Fibroblast of peridontal ligament (primary cell): ENCODE results near the gene SMIM45.
A peak's percentile ranks its signal among the peaks of the same experiment; 100 is the strongest.

Experiments used
- DNase-seq: peaks from one replicate; pipeline ENCODE4 v3.0.0-alpha.2; 2010; ENCODE audit errors: extremely low read depth

Gene SMIM45

GRCh38 chr22:41969110-41969646, 17.2 kb downstream of the SMIM45 start, which contains the start of gene SEPTIN3:
TSS of gene SEPTIN3 (plus strand) at chr22:41969443. CDS start at chr22:41971493, 2,050 bp downstream.
- DNase-seq: no peak

- DNase-seq: no peak
Observed at GRCh38 chr22:41970601-41971000, 18.7 kb downstream of the SMIM45 start.

DNA sequence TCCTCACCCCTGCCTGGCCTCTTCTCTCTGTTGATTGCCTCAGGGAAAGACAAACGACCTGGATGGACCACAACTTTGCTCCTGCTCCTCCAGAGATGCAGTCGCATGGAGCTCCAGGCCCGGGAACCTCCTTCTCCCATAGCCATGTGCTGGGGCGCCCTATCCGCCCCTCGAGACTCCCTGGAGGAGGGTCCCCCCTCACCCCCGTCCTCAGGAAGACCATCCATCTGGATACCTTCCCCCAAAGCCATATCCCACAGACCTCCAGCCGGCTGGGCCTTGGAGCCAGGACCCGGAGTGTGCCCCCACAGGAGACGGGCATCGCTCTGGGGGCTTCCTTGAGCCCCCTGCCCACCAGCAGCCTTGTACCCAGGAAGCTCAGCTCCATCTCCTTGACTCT, 19.5 kb downstream of the SMIM45 start:
- DNase-seq: no peak

DNA sequence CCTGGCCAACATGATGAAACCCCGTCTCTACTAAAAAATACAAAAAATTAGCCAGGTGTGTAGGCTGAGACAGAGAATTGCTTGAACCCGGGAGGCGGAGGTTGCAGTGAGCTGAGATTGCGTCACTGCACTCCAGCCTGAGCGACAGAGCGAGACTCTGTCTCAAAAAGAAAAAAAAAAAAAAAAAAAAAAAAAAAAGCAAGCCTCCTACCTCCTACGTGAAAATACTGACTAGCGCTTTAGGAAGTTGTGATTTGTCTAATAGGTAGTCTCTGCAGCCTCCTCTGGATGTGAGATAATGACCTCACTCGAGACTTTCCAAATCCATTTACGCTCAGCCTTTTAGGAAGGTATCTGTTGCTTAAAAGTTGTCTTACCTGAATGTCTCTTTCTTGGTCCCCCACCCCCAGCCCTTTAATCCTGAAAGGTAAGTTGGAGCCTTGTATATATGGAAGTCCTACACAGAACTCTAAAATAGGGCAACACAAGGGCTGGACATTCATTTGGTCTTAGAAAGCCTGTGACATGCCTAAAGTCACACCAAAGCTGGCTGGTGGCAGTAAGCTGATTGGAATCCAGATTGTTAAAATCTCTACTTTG, 22.8 kb downstream of the SMIM45 start:
- DNase-seq: no peak

GRCh38 chr22:41975299-41976069, 23.5 kb downstream of the SMIM45 start:
- DNase-seq: no peak

- no peak for DNase-seq
Observed at GRCh38 chr22:41976070-41976901, 24.3 kb downstream of the SMIM45 start.

DNA sequence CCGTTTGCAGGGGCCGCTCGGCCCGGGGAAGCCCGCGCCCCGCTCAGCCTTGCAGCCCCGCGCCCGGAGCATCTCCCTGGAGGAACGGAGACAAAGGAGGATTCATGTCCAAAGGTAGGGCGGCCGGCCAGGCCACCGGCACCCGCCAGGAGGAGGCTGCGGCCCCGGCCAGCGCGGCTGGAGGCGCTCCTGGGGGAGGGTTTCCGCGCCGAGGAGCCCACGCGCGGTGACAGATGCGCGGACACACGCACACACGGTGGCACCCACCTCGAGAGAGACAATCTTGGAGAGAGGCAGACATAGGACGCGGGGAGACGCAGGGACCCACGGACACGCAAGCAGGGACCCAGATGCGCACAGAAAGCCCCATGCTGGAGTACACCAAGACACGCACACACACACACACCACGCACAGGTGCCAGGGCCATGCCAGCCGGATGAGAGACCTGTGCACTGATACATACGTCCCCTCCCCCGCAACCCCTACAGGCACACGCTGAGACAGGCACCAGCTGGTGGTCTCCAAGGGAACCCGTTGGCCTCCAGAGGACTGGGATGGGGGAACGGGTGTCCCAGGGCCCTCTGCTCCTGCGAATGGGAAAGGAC, 25.1 kb downstream of the SMIM45 start:
- no peak for DNase-seq

GRCh38 chr22:41978732-41979131, 26.8 kb downstream of the SMIM45 start:
- no peak for DNase-seq

DNA sequence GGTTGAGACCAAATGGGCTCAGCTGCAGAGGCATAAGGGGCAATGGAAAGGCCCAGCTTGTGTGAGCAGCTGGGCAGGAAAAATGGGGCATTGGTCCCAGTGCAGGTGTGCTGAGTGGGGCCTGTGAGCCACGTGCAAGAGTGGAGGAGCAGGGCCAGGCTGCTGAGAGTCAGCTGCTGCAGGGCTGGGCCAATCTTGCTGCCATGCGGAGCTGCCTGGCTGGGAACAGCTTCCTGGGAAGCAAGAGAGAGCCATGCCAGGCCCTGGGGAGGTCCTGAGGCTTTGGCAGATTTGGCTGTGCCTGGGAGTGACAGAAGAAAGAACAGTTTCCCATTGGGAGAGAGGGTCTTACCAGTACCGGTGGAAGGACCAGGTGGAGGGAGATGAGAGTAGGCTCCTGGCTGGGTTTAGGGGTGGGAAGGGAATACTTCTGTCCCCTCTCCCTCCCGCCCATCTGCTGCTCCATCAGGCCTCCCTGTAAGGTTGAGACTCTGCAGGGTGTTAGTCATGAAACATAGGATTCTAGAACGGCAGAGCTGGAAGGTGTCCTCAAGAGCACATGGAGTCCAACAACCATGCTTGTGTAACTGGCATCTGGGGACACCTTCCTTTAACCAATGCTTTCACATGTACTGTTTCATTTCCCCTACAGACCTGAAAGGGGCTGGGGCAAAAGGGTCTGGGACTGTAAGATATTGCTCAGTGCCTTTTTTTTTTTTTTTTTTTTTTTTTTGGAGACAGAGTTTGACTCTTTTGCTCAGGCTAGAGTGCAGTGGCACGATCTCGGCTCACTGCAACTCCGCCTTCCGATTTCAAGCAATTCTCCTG, 27.7 kb downstream of the SMIM45 start:
- no peak for DNase-seq

DNA sequence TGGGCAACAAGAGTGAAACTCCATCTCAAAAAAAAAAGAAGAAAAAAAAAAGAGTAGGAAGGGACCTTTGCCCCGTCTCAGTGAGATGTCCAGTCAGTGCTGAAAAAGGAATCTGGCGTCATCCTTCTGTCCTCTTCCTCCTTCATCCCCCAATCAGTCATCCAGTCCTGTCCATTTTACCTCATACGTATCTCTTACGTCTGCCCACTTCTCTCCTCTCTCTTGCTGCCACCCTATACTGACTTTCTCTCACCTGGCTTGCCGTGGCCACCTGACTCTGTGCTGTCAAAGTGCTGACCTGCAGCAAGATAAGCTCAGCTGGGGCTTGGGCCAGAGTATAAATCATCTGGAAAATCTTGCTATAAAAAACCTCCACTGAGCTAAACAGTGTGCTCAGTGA, 30.9 kb downstream of the SMIM45 start:
- DNase-seq: no peak

DNA sequence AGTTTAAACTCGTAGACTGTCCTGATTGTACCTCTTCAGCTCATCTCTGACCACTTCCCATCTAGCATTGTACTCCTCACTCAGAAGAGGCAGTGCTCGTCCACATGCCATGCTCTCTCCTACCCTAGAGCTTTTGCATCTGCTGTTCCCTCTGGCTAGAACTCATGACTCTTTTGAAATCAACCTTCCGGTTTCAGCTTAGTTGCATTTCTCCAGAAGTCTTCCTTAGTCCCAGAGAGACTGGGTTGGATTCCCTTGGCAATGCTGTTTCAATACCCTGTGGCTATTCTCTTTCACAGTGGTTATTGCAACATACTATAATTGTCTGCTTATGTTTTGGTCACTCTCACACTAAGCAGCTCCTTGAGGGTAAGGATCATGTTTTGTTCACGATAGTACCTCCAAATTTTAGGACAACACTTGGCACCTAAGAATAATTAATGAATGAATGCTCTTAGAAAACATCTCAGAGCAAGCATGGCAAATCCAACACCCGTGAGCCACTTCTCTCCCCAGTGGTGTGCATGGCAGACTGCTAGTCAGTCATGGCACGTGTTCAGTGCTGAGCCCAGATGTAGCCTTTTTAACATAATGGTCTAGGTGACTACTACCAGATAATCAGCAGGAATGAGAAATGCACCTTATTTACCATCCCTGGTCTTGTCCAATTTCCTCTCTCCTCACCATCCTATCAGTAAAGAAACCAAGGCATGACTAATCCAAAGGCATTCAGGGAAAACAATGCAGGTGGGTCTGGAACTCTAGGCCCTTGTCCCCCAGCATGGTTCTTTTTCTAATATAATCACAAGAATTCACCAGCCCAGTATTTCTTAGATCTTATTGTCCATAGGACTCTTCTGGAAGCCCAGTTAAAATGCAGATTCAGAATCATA, 31.8 kb downstream of the SMIM45 start:
- peak; percentile 78 for DNase-seq

DNA sequence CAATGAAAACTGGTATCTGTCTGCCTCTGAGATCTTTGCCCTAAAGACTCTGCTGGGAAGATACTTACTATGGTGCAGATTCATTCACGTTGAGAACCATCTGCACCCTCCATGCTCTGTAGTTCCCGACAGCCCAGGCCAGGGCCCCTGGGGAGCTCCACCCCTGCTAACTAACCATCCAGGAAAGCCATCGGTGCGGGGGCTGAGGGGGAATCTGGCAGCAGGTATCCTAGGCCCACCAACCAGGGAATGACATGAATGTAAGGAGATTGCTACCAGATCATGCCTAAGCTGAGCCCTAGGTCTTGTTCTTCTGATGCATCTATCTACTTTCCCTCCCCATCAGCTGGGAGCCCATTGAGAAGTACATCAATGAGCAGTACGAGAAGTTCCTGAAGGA, 35.3 kb downstream of the SMIM45 start:
- DNase-seq: no peak

DNA sequence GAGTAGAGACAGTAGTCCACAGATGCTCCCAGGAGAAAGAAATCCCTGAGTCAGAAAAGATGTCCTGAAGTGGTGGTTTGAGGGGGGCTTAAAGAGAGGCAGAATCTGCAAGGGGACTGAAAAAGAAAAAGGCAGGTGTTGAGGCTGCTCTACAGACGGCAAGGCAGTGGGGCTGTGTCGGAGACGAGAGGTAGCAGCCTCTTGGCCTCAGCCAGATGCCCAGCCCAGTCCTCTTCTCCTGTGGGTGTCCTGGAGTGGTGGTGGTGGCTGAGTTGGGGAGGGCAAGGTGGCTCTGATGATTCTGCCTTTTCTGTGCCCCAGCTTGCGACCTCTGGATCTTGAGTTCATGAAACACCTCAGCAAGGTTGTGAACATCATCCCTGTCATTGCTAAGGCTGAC, 37.3 kb downstream of the SMIM45 start:
- no peak for DNase-seq

DNA sequence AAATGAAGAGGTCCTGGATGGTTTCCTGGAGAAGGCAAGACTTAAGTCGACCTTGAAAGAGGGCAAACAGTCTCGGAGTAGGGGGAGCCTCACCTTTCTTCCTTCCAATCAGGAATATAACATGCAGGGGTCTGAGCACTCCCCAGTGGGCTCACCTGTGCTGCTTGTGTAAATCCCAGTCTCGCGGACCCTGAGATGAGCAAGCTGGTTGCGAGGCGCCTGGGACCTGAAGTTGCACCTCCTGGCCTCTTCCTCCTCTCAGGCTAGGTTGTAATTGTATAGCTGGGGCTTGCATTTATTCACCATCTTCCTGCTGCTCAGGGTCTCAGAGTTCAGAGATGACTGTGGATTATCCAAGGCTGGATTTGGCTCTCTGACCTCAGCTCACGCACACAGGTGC, 39.2 kb downstream of the SMIM45 start:
- no peak for DNase-seq

DNA sequence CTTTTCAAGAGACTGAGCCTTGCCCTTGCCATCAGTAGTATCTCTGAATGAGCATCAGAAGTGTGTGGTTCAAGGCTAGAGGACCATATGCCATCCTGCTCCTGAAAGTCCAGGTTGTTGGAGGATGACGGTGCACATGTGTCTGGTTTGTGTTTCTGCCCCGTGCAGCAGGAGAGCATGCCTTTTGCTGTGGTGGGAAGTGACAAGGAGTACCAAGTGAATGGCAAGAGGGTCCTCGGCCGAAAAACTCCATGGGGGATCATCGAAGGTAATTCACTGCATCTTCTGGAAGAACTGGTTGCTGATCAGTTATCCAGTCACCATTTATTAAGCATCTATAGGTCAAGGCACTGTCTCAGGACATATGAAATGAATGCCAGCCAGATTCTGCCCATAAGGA, 40.5 kb downstream of the SMIM45 start:
- DNase-seq: no peak

GRCh38 chr22:41995211-41995610, 43.3 kb downstream of the SMIM45 start:
- DNase-seq: no peak

GRCh38 chr22:41996826-41997225, 44.9 kb downstream of the SMIM45 start:
- DNase-seq: no peak

DNA sequence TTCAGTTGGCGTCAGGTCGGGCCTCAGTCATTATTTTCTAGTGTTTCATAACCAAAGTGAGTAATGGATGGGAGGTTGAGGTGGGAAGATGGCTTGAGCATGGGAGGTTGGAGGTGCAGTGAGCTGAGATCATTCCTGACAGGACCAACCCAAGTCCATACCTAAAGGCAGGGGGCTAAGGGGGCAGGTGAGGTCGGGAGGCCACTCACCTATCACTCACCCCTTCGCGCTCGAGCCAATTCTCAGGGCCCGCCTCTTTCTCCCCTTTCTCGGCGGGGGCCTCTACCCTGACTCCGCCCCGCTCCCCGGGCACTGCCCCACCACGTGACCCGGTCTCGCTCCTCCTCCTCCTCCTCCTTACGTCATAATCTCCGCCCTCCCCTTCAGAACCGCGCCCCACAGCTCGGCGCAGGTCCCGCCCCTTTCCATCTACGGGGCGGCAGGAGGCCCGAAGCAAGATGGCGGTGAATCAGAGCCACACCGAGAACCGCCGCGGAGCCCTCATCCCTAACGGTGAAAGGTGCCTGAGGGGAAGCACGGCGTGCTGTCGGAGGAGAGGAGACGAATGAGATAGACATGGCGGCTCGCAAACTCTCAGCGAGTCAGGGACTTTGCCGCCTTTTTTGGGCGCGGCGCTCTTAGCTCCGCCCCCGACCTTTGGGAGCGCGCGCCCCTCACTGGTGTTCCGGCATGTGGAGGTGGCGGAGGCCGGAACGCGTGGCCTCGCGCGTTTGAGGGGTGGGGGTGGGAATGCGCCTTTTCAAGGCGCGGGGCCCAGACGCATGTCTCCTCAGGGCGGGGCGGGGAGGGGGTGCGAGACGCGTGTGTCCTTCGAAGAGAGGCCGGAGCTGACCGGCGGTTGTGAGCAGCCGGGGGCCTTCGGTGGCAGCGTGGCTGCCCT, 46.7 kb downstream of the SMIM45 start, which contains the start of gene WBP2NL:
WBP2NL (plus strand) TSS at position 428 of the 901 bp plus-strand sequence; CDS start at position 459, 31 bp downstream.
- DNase-seq: peak; percentile 61

- DNase-seq: no peak
Observed at GRCh38 chr22:42000466-42000865, 48.5 kb downstream of the SMIM45 start.
